Thymus (tissue), 11 donors: Measurements from ENCODE around the gene REPIN1. TPM values are rescaled to one million over a fixed set of nuclear protein-coding genes. Genes with fewer than 3 reads are reported as not detected.

Experiments
- DNase-seq, 9 donors: peaks; one replicate each; pipeline ENCODE4 v3.0.0-alpha.2; 2013; ENCODE audit warnings: low spot score in 9 of 9, low read depth in 6 of 9, missing footprints in 1 of 9
- H3K27ac ChIP-seq, 2 donors: one replicate each; pipeline ENCODE4 v1.5.1; 2013; ENCODE audit warnings: control low read depth in 1 of 2, low read depth in 1 of 2, low read length in 1 of 2, mild to moderate bottlenecking in 1 of 2, moderate library complexity in 1 of 2
- H3K27me3 ChIP-seq, 2 donors: one replicate each; pipeline ENCODE4 v1.5.1; 2013; ENCODE audit warnings: low read length in 1 of 2; ENCODE audit not compliant: control insufficient read depth in 2 of 2, insufficient read depth in 1 of 2
- H3K36me3 ChIP-seq, 2 donors: one replicate each; pipeline ENCODE4 v1.5.1; 2013; ENCODE audit warnings: low read length in 1 of 2, mild to moderate bottlenecking in 1 of 2, moderate library complexity in 1 of 2; ENCODE audit not compliant: control insufficient read depth in 2 of 2, insufficient read depth in 2 of 2
- H3K4me1 ChIP-seq, 2 donors: one replicate each; pipeline ENCODE4 v1.5.1; 2013; ENCODE audit warnings: low read length in 2 of 2; ENCODE audit not compliant: control insufficient read depth in 2 of 2, insufficient read depth in 2 of 2
- H3K4me3 ChIP-seq, 2 donors: one replicate each; pipeline ENCODE4 v1.5.1; 2013; ENCODE audit warnings: low read length in 2 of 2, control low read depth in 1 of 2, mild to moderate bottlenecking in 1 of 2
- H3K9me3 ChIP-seq, 2 donors: one replicate each; pipeline ENCODE4 v1.5.1; 2013; ENCODE audit warnings: low read length in 1 of 2, mild to moderate bottlenecking in 1 of 2; ENCODE audit not compliant: control insufficient read depth in 2 of 2, insufficient read depth in 1 of 2
- WGBS: extraction: QIAGEN DNeasy Blood & Tissue Kit; methylation state at CpG from one replicate; pipeline ENCODE4 v1.1.7; 2013; 5-methylcytosine and 5-hydroxymethylcytosine counted together
- polyA plus RNA-seq: library from polyadenylated mRNA; stranded (reverse); fragments of 200-250 nt; gene quantifications from one replicate; pipeline ENCODE4 v1.2.3, GENCODE V29; 2013
- total RNA-seq: library from RNA; stranded (reverse); fragments of 120-200 nt; gene quantifications from one replicate; pipeline ENCODE4 v1.2.4, GENCODE V29; 2013
- donor health status: healthy.

REPIN1 gene
- total and polyA plus RNA-seq, 2 donors = 58.9 to 97.0 TPM

- Histone ChIP-seq H3K27me3 (no peaks in the 10 kb centered on the region), H3K27ac (peak overlapping the region; percentile 57 to 73), H3K4me3 (no peak overlapping the region), H3K4me1 (peaks cover 48 to 77% of the 10 kb centered on the region in 2 donors), H3K36me3 (peaks cover 15 to 25% of the 10 kb centered on the region in 2 donors), H3K9me3 (peaks cover 0 to 5% of the 10 kb centered on the region in 2 donors)
- WGBS = 97% methylated on average over 6 of the region's 6 CpGs
- no peak for DNase-seq
These were observed 7.9 kb downstream of the REPIN1 start for GRCh38 chr7:150376560-150376959.

GRCh38 chr7:150377196-150377595 lies 8.6 kb downstream of the REPIN1 start:
- DNase-seq = no peak
- peaks cover 53 to 83% of the 10 kb centered on the region in 2 donors for H3K4me1 ChIP-seq
- peaks cover 0 to 5% of the 10 kb centered on the region in 2 donors for H3K9me3 ChIP-seq
- no peaks in the 10 kb centered on the region for H3K27me3 ChIP-seq
- H3K36me3 ChIP-seq = peaks cover 8 to 24% of the 10 kb centered on the region in 2 donors
- H3K27ac ChIP-seq = peak overlapping the region; percentile 40 to 59
- no peak overlapping the region for H3K4me3 ChIP-seq
- WGBS = 33% methylated on average over 3 of the region's 3 CpGs

GRCh38 chr7:150377635-150378034 lies 9.0 kb downstream of the REPIN1 start:
- Histone ChIP-seq H3K4me1 (peaks cover 54 to 85% of the 10 kb centered on the region in 2 donors), H3K4me3 (no peak overlapping the region), H3K27ac (peak overlapping the region; percentile 40 to 59), H3K36me3 (peaks cover 4 to 21% of the 10 kb centered on the region in 2 donors), H3K9me3 (peaks cover 0 to 5% of the 10 kb centered on the region in 2 donors), H3K27me3 (no peaks in the 10 kb centered on the region)
- DNase-seq = no peak
- 69% methylated on average over 4 of the region's 4 CpGs for WGBS

- peak in 4 of 9 donors; percentile 58 to 81 (median 59) for DNase-seq
- peaks cover 53 to 84% of the 10 kb centered on the region in 2 donors for H3K4me1 ChIP-seq
- H3K9me3 ChIP-seq = peaks cover 0 to 5% of the 10 kb centered on the region in 2 donors
- H3K4me3 ChIP-seq = peak overlapping the region; percentile 88 to 89
- peaks cover 0 to 15% of the 10 kb centered on the region in 2 donors for H3K36me3 ChIP-seq
- H3K27me3 ChIP-seq = no peaks in the 10 kb centered on the region
- peak overlapping the region; percentile 86 to 92 for H3K27ac ChIP-seq
- WGBS = 5% methylated on average over 32 of the region's 32 CpGs
These were observed 9.7 kb downstream of the REPIN1 start for GRCh38 chr7:150378115-150378852.

GRCh38 chr7:150378853-150379440 lies 10.3 kb downstream of the REPIN1 start, which contains the start of gene ZNF775:
ZNF775 (plus strand) TSS chr7:150379330; CDS start chr7:150388471, 9,141 bp downstream.
- Histone ChIP-seq H3K27ac (peak within 1 kb of the TSS; percentile 86 to 92), H3K4me3 (peak within 1 kb of the TSS; percentile 88 to 89), H3K9me3 (peaks cover 0 to 8% of the 10 kb centered on the region in 2 donors), H3K4me1 (peaks cover 52 to 84% of the 10 kb centered on the region in 2 donors), H3K27me3 (no peaks in the 10 kb centered on the region), H3K36me3 (peaks cover 0 to 8% of the 10 kb centered on the region in 2 donors)
- DNase-seq = peak in 7 of 9 donors; percentile 76 to 96 (median 90)
- WGBS = under 1% methylated on average over 60 of the region's 60 CpGs

- Histone ChIP-seq H3K9me3 (peaks cover 0 to 10% of the 10 kb centered on the region in 2 donors), H3K27ac (peak overlapping the region; percentile 67 to 92), H3K27me3 (no peaks in the 10 kb centered on the region), H3K36me3 (peaks cover 0 to under 1% of the 10 kb centered on the region in 2 donors), H3K4me3 (peak overlapping the region; percentile 88 to 89), H3K4me1 (peaks cover 52 to 84% of the 10 kb centered on the region in 2 donors)
- DNase-seq = no peak
- 3% methylated on average over 52 of the region's 52 CpGs for WGBS
These were observed 11.1 kb downstream of the REPIN1 start for GRCh38 chr7:150379441-150380379.

- H3K4me1 ChIP-seq = peaks cover 52 to 88% of the 10 kb centered on the region in 2 donors
- 90% methylated on average over 11 of the region's 11 CpGs for WGBS
- H3K36me3 ChIP-seq = peaks cover 0 to 3% of the 10 kb centered on the region in 2 donors
- peak overlapping the region; percentile 9 to 11 for H3K27ac ChIP-seq
- H3K27me3 ChIP-seq = no peaks in the 10 kb centered on the region
- DNase-seq = no peak
- peak overlapping the region; percentile 88 to 89 for H3K4me3 ChIP-seq
- peaks cover 0 to 10% of the 10 kb centered on the region in 2 donors for H3K9me3 ChIP-seq
These were observed 11.8 kb downstream of the REPIN1 start for GRCh38 chr7:150380463-150380862.

GRCh38 chr7:150381096-150381495 lies 12.5 kb downstream of the REPIN1 start:
- H3K27me3 ChIP-seq = no peaks in the 10 kb centered on the region
- H3K36me3 ChIP-seq = peaks cover 0 to 6% of the 10 kb centered on the region in 2 donors
- H3K9me3 ChIP-seq = peaks cover 0 to 10% of the 10 kb centered on the region in 2 donors
- H3K4me3 ChIP-seq = no peak overlapping the region
- peak overlapping the region in 1 of 2 donors; percentile 8 for H3K27ac ChIP-seq
- WGBS = 89% methylated on average over 9 of the region's 9 CpGs
- no peak for DNase-seq
- H3K4me1 ChIP-seq = peaks cover 51 to 88% of the 10 kb centered on the region in 2 donors
